Glutamatergic neuron (in vitro differentiated cells): Measurements from ENCODE around the gene MAPRE3. TPM values are rescaled to one million over a fixed set of nuclear protein-coding genes. Genes with fewer than 3 reads are reported as not detected.

Source experiments
- DNase-seq: peaks from one replicate; pipeline ENCODE4 v3.0.0; 2022
- H3K27ac Mint-ChIP-seq: one replicate; pipeline ENCODE4 v1.8.0; 2020; ENCODE audit warnings: mild to moderate bottlenecking, mixed read lengths, inconsistent platforms; ENCODE audit not compliant: unreplicated experiment
- H3K27me3 Mint-ChIP-seq: one replicate; pipeline ENCODE4 v1.8.0; 2020; ENCODE audit warnings: mild to moderate bottlenecking, moderate library complexity, mixed read lengths, inconsistent platforms; ENCODE audit not compliant: unreplicated experiment
- H3K36me3 Mint-ChIP-seq: one replicate; pipeline ENCODE4 v1.8.0; 2020; ENCODE audit warnings: mild to moderate bottlenecking, mixed read lengths, inconsistent platforms; ENCODE audit not compliant: unreplicated experiment
- H3K4me1 Mint-ChIP-seq: one replicate; pipeline ENCODE4 v1.8.0; 2020; ENCODE audit warnings: mild to moderate bottlenecking, low read depth, mixed read lengths, inconsistent platforms; ENCODE audit not compliant: unreplicated experiment
- H3K4me3 Mint-ChIP-seq: one replicate; pipeline ENCODE4 v1.8.0; 2020; ENCODE audit warnings: mild to moderate bottlenecking, mixed read lengths, inconsistent platforms; ENCODE audit not compliant: unreplicated experiment
- H3K9me3 Mint-ChIP-seq: one replicate; pipeline ENCODE4 v1.8.0; 2020; ENCODE audit warnings: mild to moderate bottlenecking, moderate library complexity, mixed read lengths, inconsistent platforms; ENCODE audit not compliant: unreplicated experiment
- total RNA-seq: library from RNA; stranded (reverse); fragmentation: NEBNext Ultra II Directional; extraction: Animal tissue kit (Norgen Biotek cat#: 25700); gene quantifications from one replicate; pipeline ENCODE4 v1.2.1, GENCODE V29; 2021; ENCODE audit not compliant: unreplicated experiment
- TF ChIP-seq, protein P1 (sequence below): fragments of 200-600 bp; sonication (generic); IDR thresholded peaks from one replicate; pipeline ENCODE4 v1.5.0; 2021; ENCODE audit not compliant: partially characterized antibody, unreplicated experiment

Gene MAPRE3
- total RNA-seq, 1 donor from 2014 or later: 49.2 TPM

DNA sequence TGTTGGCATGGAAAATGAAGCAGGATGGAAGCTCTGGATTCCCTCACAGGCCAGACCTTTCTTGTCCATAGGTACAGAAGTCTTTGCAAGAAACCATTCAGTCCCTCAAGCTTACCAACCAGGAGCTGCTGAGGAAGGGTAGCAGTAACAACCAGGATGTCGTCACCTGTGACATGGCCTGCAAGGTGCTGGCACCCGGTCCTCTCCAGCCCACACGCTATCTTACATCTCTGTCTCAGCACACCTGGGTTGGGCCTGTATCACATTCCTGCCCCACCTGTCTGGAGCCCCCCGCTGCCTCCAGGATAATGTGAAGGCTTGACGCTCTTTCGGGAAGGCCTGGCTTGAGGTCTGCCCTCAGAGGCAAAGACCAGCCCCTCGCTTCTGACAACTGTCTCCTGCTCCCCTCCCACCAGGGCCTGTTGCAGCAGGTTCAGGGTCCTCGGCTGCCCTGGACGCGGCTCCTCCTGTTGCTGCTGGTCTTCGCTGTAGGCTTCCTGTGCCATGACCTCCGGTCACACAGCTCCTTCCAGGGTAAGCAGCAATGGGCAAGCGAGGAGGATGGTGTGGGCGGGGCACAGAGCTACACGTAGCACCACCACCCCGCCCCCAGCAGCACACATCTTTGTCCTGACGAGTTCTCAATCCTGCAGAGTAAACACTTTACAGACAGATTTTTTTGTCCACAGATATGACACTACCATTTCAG is 68.3 kb downstream of the MAPRE3 start:
- H3K36me3 Mint-ChIP-seq: no peaks in the 10 kb centered on the region

DNA sequence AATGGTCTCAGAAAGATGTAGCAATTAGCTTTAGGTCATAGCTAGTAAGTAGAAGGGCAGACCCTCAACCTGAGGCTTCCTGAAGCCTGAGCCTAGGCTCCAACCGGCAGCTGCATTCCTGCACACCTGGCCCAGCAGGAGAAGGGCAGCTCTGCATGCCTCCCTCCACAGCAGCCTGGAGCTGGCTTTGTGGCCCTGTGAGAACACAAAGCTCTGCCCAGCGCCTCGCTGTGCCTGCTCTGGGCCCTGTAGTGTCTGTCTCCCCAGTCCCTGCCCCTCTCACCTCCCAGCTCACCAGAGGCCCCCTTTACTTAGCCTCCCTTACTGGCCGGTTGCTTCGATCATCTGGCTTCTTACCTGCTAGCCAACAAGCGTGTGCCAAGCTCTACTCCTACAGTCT is 69.0 kb downstream of the MAPRE3 start:
- no peak for DNase-seq
- Mint-ChIP-seq H3K4me1 (no peaks in the 10 kb centered on the region), H3K4me3 (no peak overlapping the region), H3K36me3 (no peaks in the 10 kb centered on the region), H3K27me3 (peaks cover 2% of the 10 kb centered on the region), H3K9me3 (peaks cover 3% of the 10 kb centered on the region), H3K27ac (no peak overlapping the region)
- TF ChIP-seq, protein P1, sequence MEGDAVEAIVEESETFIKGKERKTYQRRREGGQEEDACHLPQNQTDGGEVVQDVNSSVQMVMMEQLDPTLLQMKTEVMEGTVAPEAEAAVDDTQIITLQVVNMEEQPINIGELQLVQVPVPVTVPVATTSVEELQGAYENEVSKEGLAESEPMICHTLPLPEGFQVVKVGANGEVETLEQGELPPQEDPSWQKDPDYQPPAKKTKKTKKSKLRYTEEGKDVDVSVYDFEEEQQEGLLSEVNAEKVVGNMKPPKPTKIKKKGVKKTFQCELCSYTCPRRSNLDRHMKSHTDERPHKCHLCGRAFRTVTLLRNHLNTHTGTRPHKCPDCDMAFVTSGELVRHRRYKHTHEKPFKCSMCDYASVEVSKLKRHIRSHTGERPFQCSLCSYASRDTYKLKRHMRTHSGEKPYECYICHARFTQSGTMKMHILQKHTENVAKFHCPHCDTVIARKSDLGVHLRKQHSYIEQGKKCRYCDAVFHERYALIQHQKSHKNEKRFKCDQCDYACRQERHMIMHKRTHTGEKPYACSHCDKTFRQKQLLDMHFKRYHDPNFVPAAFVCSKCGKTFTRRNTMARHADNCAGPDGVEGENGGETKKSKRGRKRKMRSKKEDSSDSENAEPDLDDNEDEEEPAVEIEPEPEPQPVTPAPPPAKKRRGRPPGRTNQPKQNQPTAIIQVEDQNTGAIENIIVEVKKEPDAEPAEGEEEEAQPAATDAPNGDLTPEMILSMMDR: no peak

More for the DNA sequence above, 68.3 kb downstream of the MAPRE3 start:
- H3K27ac Mint-ChIP-seq: no peak overlapping the region
- DNase-seq: no peak
- TF ChIP-seq, protein P1: no peak
- H3K4me1 Mint-ChIP-seq: peaks cover 4% of the 10 kb centered on the region
- no peak overlapping the region for H3K4me3 Mint-ChIP-seq
- peaks cover 3% of the 10 kb centered on the region for H3K9me3 Mint-ChIP-seq
- H3K27me3 Mint-ChIP-seq: peaks cover 2% of the 10 kb centered on the region

- peaks cover 2% of the 10 kb centered on the region for H3K27me3 Mint-ChIP-seq
- H3K36me3 Mint-ChIP-seq: no peaks in the 10 kb centered on the region
- no peak overlapping the region for H3K4me3 Mint-ChIP-seq
- peaks cover 3% of the 10 kb centered on the region for H3K9me3 Mint-ChIP-seq
- TF ChIP-seq, protein P1: no peak
- no peak overlapping the region for H3K27ac Mint-ChIP-seq
- H3K4me1 Mint-ChIP-seq: no peaks in the 10 kb centered on the region
- DNase-seq: no peak
These were observed 69.4 kb downstream of the MAPRE3 start for GRCh38 chr2:27039871-27040270.

- H3K9me3 Mint-ChIP-seq: peaks cover 3% of the 10 kb centered on the region
- no peaks in the 10 kb centered on the region for H3K4me1 Mint-ChIP-seq
- TF ChIP-seq, protein P1: no peak
- H3K4me3 Mint-ChIP-seq: no peak overlapping the region
- no peaks in the 10 kb centered on the region for H3K36me3 Mint-ChIP-seq
- DNase-seq: no peak
- H3K27me3 Mint-ChIP-seq: peaks cover 2% of the 10 kb centered on the region
- H3K27ac Mint-ChIP-seq: no peak overlapping the region
These were observed 69.8 kb downstream of the MAPRE3 start for GRCh38 chr2:27040282-27040681.

DNA sequence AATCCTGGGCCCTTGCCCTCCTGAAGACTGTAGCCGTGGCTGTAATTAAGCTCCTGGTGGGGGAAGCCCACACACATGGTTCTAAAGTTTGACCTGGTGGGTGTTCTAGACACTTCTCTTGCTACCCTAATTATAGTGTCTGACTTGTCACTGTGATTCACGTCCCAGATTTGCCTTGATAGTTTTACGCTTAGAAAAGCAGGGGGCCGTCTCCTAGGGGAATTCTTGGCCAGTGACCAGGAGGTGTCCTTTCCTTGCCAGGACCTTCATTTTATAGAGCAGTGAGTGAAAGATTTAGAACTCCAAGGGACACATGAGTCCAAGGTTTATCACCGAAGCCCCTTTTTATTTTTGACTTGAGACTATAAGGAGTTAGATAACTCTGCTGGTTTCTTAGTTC is 71.3 kb downstream of the MAPRE3 start:
- H3K9me3 Mint-ChIP-seq: peaks cover 3% of the 10 kb centered on the region
- TF ChIP-seq, protein P1: no peak
- H3K27ac Mint-ChIP-seq: no peak overlapping the region
- H3K4me1 Mint-ChIP-seq: no peaks in the 10 kb centered on the region
- H3K4me3 Mint-ChIP-seq: no peak overlapping the region
- no peaks in the 10 kb centered on the region for H3K36me3 Mint-ChIP-seq
- no peaks in the 10 kb centered on the region for H3K27me3 Mint-ChIP-seq
- no peak for DNase-seq
